ENCODE measurements around the gene LRRC45.

- TF ChIP-seq POLR2A (IDR thresholded peaks at IDR 0.05; ENCODE audit: low read length) (no peak), GATA1 (IDR thresholded peaks at IDR 0.05; ENCODE audit: low read depth, low read length) (no peak)
These were observed 9.3 kb upstream of the LRRC45 start for GRCh38 chr17:82013772-82014321.
